HG02571 (cell line): Measurements from ENCODE around the gene GIMAP5.
"Not testable (repeated sequence)": the region's sequence is repeated elsewhere in the genome, so short reads cannot be mapped to it uniquely, and the experiment has no call there.

Experiments used
- ATAC-seq: cut with Tn5 transposase; IDR thresholded peaks from one replicate; pipeline ENCODE4 v1.9.1; 2021; ENCODE audit warnings: mild to moderate bottlenecking, moderate library complexity; ENCODE audit not compliant: unreplicated experiment

GIMAP5 gene

GRCh38 chr7:150766334-150766709 is 29.1 kb downstream of the GIMAP5 start:
- no peak for ATAC-seq

DNA sequence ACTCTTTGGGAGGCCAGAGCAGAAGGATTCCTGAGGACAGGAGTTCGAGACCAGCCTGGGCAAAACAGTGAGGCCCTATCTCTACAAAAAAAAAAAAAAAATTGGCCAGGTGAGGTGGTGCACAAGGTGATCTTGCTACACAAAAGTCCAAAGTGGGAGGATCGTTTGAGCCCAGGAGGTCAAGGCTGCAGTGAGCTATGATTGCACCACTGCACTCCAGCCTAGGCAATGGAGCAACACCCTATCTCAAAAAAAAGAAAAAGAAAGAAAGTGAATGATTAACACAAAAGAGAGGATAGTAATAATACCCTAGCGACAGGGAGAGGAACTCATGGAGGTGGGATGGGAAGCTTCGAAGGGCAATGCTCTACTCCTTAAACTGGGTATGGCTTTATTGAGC is 32.5 kb downstream of the GIMAP5 start:
- no peak for ATAC-seq

DNA sequence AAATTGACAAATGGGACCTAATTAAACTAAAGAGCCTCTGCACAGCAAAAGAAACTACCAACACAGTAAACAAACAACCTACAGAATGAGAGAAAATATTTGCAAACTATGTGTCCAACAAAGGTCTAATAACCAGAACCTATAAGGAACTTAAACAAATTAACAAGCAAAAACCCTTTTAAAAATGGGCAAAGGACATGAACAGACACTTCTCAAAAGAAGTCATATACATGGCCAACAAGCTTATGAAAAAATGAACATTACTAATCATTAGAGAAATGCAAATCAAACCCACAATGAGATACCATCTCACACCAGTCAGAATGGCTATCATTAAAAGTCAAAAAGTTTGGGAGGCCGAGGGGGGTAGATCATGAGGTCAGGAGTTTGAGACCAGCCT is 36.9 kb downstream of the GIMAP5 start:
- not testable (repeated sequence) for ATAC-seq

- no peak for ATAC-seq
Measured at GRCh38 chr7:150778014-150778737, 41.0 kb downstream of the GIMAP5 start.

GRCh38 chr7:150778738-150779301 is 41.6 kb downstream of the GIMAP5 start:
- no peak for ATAC-seq

- ATAC-seq, result no peak
Measured at GRCh38 chr7:150780292-150780691, 43.1 kb downstream of the GIMAP5 start.

DNA sequence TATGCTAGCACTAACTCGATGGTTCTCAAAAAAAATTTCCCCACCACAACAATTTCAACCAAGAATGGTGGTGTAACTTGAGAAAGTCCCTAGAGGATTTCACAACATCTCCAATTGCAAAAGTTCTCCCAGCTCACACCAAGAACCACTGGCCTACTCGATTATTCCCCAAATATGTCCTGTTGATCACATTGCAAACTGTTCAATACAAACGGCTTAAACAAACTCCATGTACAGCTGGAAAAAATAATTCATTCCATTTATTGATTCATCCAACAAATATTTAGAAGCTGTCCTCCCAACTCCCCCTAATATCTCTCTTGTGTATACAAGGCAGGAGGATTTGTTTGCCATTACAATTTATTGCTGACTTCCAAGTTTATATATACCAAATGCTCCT is 43.9 kb downstream of the GIMAP5 start:
- ATAC-seq, result no peak

- ATAC-seq, result no peak
Measured at GRCh38 chr7:150781961-150782360, 44.7 kb downstream of the GIMAP5 start.

DNA sequence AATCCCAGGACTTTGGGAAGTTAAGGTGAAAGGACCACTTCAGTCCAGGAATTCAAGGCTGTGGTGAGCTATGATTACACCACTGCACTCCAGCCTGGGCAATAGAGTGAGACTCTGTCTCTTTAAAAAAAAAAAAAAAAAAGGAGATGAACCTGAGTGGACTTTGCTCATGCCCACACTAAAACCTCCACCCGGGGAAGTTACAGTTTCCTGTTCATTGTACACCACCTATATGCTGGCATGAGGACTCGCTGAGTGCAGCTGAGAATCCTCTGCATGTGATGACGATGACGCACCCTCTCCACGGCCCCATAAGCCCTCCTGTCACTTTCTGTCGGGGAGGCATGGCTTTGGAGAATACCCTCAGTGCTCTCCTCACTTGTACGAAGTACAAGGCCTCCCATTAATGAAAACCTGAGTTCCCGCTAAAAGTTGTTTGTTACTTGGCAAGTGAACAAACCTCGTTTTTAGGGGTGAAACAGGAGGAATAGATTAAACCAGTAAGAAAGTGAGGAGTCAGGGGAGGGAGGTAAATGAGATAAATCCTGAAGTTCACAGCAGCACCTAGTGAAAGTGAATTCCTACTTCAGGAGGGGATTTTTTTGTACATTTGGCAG is 47.0 kb downstream of the GIMAP5 start:
- no peak for ATAC-seq

DNA sequence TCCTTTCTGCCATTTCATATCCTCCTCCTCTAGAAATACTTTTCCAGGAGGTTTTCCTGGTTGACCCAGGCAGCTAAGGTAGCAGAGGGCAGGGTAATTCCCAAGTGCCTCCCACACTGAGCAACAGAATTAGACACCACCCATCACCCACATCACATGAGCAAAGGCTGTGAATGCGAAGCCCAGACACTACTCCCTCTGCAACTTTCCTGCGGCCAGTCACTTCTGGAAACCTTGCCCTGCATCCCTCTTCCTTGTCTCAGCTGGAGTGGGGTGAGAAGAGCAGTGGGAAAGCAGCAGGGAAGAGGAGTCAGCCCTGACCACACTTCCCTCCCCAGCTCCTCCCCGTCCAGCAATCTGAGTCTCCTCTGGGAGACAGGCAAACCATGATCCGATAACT is 47.7 kb downstream of the GIMAP5 start:
- no peak for ATAC-seq

DNA sequence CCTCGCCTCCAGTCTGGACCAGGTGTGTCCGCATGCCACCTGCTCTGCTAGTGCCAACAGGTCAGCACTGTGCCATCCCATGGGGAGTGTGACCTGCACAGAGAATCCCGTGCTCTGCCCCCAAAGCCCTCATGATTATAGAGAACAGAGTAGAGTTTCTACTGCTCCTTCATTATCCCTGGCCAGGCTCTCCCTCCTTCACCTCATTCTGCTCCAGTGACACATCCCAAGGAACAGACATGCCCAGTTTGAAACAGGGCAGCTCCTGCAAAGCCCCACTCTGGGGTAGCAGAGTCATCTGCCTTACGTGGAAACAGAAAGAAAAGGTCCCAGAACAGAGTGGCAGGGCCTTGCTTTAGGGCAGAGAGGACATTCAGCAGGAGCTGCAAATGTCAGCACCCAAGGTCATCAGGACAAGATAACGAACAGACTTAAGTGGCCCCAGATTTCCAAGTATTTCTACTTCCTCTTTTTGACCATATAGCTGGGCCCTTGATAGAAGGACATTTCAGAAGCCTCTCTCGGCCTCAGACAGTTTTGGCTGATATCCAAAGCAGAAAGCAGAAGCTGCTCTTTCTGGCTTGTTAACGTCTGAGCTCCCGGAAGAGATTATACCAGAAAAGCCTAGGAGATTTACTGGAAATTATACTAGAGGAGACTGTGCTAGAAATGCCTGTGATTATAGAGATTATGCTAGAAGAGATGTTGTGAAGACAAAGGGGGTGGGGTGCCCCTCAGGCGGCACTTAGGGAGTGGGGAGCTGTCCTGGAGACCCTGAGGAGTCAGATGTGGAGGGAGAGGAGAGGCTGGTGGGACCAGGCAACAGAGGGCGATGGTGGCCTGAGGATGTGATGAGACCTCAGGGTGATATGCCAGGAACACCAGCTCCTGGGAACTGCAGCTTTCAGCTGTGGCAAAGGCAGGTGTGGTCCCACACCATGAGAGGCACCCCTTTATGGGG is 50.4 kb downstream of the GIMAP5 start:
- ATAC-seq, result no peak

- no peak for ATAC-seq
Measured at GRCh38 chr7:150788474-150789269, 51.5 kb downstream of the GIMAP5 start.

DNA sequence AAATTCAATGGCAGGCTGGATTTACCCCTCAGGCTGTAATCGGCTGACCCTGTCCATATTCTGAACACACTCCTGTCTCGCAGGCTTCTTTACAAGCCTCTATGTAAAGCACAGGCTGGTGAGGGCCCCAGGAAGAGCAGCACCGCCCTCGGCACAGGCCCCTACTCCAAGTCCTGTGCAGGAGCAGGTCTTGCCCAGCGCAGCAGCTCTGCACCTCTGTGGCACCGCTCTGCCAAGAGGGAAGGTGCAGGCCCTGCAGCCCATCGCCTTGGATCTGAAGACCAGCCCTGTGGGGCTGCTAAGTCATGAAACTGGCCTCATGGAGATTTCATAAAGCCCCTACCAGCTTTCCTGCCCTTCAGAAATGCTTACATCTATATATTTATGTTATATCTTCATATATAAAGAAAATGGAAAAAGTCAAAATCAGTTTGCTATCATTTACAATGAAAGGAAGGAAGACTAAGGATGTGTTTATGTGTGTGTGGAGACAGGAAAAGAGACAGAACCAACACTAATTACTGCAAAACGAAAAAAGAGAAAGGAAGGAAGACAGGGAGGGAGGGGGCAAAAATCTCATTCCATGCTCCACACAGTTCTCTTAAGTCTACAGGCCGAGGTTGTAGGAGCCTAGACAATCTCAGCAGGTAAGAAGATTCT is 53.3 kb downstream of the GIMAP5 start:
- no peak for ATAC-seq

GRCh38 chr7:150791304-150791703 is 54.1 kb downstream of the GIMAP5 start:
- no peak for ATAC-seq

DNA sequence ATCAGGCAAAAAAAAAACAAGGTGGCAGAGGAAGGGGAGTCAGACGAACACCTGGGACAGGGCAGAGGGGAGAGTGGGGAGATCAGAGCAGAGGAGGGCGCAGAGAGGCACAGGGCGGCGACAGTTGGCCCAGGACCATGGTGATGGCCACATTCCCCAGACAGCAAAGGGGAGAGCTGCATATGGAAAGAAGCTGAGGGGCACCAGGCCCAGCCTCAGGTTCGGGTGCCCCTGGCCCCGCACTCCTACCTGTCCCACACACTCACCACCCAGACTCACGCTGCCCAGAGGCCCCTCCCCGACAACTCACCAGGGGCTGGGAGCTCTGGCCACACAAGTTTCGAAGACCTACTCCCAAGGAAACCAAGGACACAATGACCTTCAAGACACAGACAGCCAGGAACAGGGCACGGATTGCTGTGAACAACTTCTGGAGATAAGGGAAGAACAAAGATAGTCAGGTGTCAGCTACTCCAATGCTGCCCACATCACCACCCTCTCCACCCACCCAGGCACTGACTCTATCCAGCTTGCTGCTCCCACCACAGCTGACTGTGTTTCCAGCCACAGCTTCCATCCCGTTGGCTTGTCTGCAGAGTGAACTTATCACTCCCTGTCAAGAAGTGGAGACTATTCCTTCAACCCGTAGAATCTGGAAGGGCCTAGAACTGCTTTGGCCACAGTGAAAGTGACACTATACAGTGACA is 54.7 kb downstream of the GIMAP5 start:
- ATAC-seq, result no peak
